GM06990 (cell line): ENCODE data around the gene ELAVL2.

Experiments
- DNase-seq: peaks from one replicate; pipeline ENCODE4 v3.0.0-alpha.2; 2011; ENCODE audit not compliant: insufficient read length; ENCODE audit errors: extremely low read depth
- H3K27me3 ChIP-seq: replicated peaks from 2 replicates; pipeline ENCODE4 v1.6.0; 2011; ENCODE audit warnings: low read length; ENCODE audit not compliant: control insufficient read depth, insufficient read depth
- H3K36me3 ChIP-seq: 2 replicates; pipeline ENCODE4 v1.5.1; 2011; ENCODE audit warnings: low read length; ENCODE audit not compliant: control insufficient read depth, insufficient read depth
- H3K4me3 ChIP-seq: replicated peaks from 2 replicates; pipeline ENCODE4 v1.5.1; 2011; ENCODE audit warnings: low read depth, mild to moderate bottlenecking, control low read depth, low read length
- CTCF ChIP-seq: IDR thresholded peaks from 2 replicates; pipeline ENCODE4 v1.5.1; 2011; ENCODE audit warnings: low read length, control low read depth, mild to moderate bottlenecking, inconsistent platforms; ENCODE audit not compliant: insufficient read depth, poor library complexity, severe bottlenecking

ELAVL2 gene

GRCh38 chr9:23826120-23826629 lies at the start of gene ELAVL2:
Gene ELAVL2 (minus strand): TSS chr9:23826240. CDS start chr9:23762234, 64,006 bp downstream.
- Histone ChIP-seq H3K36me3 (no peaks in the 10 kb centered on the region), H3K27me3 (no peaks in the 10 kb centered on the region), H3K4me3 (no peak within 1 kb of the TSS)
- DNase-seq = peak; percentile 14
- no peak for TF ChIP-seq CTCF

GRCh38 chr9:23858234-23858633 lies 32.2 kb upstream of the ELAVL2 start:
- no peak for DNase-seq
- Histone ChIP-seq H3K4me3 (no peak overlapping the region), H3K27me3 (no peaks in the 10 kb centered on the region), H3K36me3 (no peaks in the 10 kb centered on the region)
- no peak for TF ChIP-seq CTCF

- no peaks in the 10 kb centered on the region for H3K27me3 ChIP-seq
- no peak overlapping the region for H3K4me3 ChIP-seq
- H3K36me3 ChIP-seq = no peaks in the 10 kb centered on the region
- no peak for TF ChIP-seq CTCF
- no peak for DNase-seq
These were observed 30.0 kb upstream of the ELAVL2 start for GRCh38 chr9:23855873-23856604.

- DNase-seq = no peak
- Histone ChIP-seq H3K4me3 (no peak overlapping the region), H3K27me3 (no peaks in the 10 kb centered on the region), H3K36me3 (no peaks in the 10 kb centered on the region)
- no peak for TF ChIP-seq CTCF
These were observed 24.9 kb upstream of the ELAVL2 start for GRCh38 chr9:23850690-23851629.

GRCh38 chr9:23850242-23850689 lies 24.2 kb upstream of the ELAVL2 start:
- no peaks in the 10 kb centered on the region for H3K27me3 ChIP-seq
- H3K4me3 ChIP-seq = no peak overlapping the region
- DNase-seq = no peak

More at GRCh38 chr9:23850242-23850689, 24.2 kb upstream of the ELAVL2 start:
- no peak for TF ChIP-seq CTCF
- no peaks in the 10 kb centered on the region for H3K36me3 ChIP-seq
